AG04450 (cell line): ENCODE results near the gene PANK3. TPM values are rescaled to one million over a fixed set of nuclear protein-coding genes. Genes with fewer than 3 reads are reported as not detected.
"Not testable (repeated sequence)": the region's sequence is repeated elsewhere in the genome, so short reads cannot be mapped to it uniquely, and the experiment has no call there.

Experiments
- CTCF ChIA-PET: fragments of 300-600, 350-600 bp; formaldehyde crosslinking; extraction: SDS; loops from one replicate; lab custom pipeline; 2022; ENCODE audit warnings: antibody characterized with exemption, inconsistent platforms; lab: Charles Lee
- POLR2A ChIA-PET: fragments of 350-600 bp; formaldehyde crosslinking; extraction: SDS; loops from one replicate; lab custom pipeline; 2021; ENCODE audit warnings: antibody characterized with exemption, inconsistent platforms; lab: Yijun Ruan, JAX
- DNase-seq: peaks from one replicate; pipeline ENCODE4 v3.0.0-alpha.2; 2011; ENCODE audit warnings: low read depth, low spot score
- H3K27ac ChIP-seq: one replicate; pipeline ENCODE4 v1.5.1; 2012; ENCODE audit warnings: low read depth, low read length, control low read depth
- H3K27me3 ChIP-seq: one replicate; pipeline ENCODE4 v1.6.0; 2012; ENCODE audit warnings: low read length; ENCODE audit not compliant: control insufficient read depth, insufficient read depth
- H3K4me3 ChIP-seq: 2 replicates; pipeline ENCODE4 v1.5.1; 2011; ENCODE audit warnings: mild to moderate bottlenecking, low read depth, low read length, control low read depth
- H3K9me3 ChIP-seq: 2 replicates; pipeline ENCODE4 v1.5.1; 2012; ENCODE audit warnings: low read length; ENCODE audit not compliant: control insufficient read depth, insufficient read depth
- polyA plus RNA-seq: library from polyadenylated mRNA; depleted of rRNA; stranded (reverse); fragments of >200 nt; gene quantifications from 2 replicates; pipeline ENCODE4 v1.2.3, GENCODE V29; 2011
- TF ChIP-seq, protein P1 (sequence below): IDR thresholded peaks from 2 replicates; pipeline ENCODE4 v1.5.1; 2011; ENCODE audit warnings: low read depth, low read length, control low read depth, inconsistent platforms

Gene PANK3
- polyA plus RNA-seq, 1 experiment = 20.2 TPM

- CTCF ChIA-PET = interaction anchor here (0.5 kb wide), 1 partner anchor 91 kb away, joined by 3 read pairs; no protein-coding TSS in a partner anchor
Measured at GRCh38 chr5:168575391-168576372, 3.5 kb downstream of the PANK3 start.

DNA sequence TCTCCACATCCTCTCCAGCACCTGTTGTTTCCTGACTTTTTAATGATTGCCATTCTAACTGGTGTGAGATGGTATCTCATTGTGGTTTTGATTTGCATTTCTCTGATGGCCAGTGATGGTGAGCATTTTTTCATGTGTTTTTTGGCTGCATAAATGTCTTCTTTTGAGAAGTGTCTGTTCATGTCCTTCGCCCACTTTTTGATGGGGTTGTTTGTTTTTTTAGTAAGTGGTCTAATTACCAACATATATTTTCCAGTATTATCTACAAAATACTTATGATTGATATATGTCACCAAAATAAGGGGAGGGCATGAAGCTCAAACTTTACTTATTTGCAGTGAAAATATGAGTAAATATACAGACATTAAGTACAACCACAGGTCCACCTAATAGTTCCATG, 5.0 kb downstream of the PANK3 start:
- H3K9me3 ChIP-seq, H3K27me3 ChIP-seq, DNase-seq, CTCF ChIA-PET, H3K27ac ChIP-seq, H3K4me3 ChIP-seq, POLR2A ChIA-PET: not testable (repeated sequence)

More at GRCh38 chr5:168575391-168576372, 3.5 kb downstream of the PANK3 start:
- H3K27me3 ChIP-seq = no peaks in the 10 kb centered on the region
- no peak for DNase-seq
- POLR2A ChIA-PET = no interaction called here
- H3K27ac ChIP-seq = no peak overlapping the region
- H3K4me3 ChIP-seq = no peak overlapping the region
- TF ChIP-seq, protein P1, sequence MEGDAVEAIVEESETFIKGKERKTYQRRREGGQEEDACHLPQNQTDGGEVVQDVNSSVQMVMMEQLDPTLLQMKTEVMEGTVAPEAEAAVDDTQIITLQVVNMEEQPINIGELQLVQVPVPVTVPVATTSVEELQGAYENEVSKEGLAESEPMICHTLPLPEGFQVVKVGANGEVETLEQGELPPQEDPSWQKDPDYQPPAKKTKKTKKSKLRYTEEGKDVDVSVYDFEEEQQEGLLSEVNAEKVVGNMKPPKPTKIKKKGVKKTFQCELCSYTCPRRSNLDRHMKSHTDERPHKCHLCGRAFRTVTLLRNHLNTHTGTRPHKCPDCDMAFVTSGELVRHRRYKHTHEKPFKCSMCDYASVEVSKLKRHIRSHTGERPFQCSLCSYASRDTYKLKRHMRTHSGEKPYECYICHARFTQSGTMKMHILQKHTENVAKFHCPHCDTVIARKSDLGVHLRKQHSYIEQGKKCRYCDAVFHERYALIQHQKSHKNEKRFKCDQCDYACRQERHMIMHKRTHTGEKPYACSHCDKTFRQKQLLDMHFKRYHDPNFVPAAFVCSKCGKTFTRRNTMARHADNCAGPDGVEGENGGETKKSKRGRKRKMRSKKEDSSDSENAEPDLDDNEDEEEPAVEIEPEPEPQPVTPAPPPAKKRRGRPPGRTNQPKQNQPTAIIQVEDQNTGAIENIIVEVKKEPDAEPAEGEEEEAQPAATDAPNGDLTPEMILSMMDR = no peak
- no peaks in the 10 kb centered on the region; the same call in 1 of the 2 replicates for H3K9me3 ChIP-seq

DNA sequence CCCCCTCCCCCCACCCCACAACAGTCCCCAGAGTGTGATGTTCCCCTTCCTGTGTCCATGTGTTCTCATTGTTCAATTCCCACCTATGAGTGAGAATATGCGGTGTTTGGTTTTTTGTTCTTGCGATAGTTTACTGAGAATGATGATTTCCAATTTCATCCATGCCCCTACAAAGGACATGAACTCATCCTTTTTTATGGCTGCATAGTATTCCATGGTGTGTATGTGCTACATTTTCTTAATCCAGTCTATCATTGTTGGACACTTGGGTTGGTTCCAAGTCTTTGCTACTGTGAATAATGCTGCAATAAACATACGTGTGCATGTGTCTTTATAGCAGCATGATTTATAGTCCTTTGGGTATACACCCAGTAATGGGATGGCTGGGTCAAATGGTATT, 5.5 kb downstream of the PANK3 start:
- POLR2A ChIA-PET, H3K4me3 ChIP-seq, CTCF ChIA-PET, H3K27me3 ChIP-seq, DNase-seq, H3K27ac ChIP-seq, H3K9me3 ChIP-seq: not testable (repeated sequence)

GRCh38 chr5:168570490-168571328, 8.5 kb downstream of the PANK3 start:
- no peak overlapping the region for H3K4me3 ChIP-seq
- DNase-seq = no peak
- POLR2A ChIA-PET = no interaction called here
- CTCF ChIA-PET = interaction anchor here (0.6 kb wide), 1 partner anchor 57 kb away, joined by 4 read pairs; no protein-coding TSS in a partner anchor
- TF ChIP-seq, protein P1 = no peak
- H3K27ac ChIP-seq = no peak overlapping the region
- H3K9me3 ChIP-seq = no peaks in the 10 kb centered on the region
- H3K27me3 ChIP-seq = no peaks in the 10 kb centered on the region

DNA sequence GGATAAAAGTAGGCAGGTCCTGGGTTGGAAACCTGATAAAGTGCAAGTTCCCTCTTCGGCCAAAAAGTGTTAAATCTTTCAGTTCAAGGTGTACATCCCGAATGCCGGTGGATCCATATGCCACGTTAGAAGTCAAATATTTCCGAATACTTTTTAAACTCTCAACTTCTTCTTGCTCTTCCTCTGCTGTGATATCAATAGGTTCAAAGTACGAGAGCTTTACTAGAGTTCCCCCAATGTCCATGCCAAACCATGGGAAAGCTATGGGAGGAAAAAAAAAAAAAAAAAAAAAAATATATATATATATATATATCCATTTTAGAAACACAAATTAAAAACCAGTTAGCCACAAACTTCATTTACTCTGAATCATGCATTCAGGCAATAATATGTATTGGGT, 10.4 kb downstream of the PANK3 start:
- POLR2A ChIA-PET = no interaction called here
- CTCF ChIA-PET = no interaction called here

More for the DNA sequence above, 10.4 kb downstream of the PANK3 start:
- DNase-seq = no peak
- no peak overlapping the region for H3K27ac ChIP-seq
- H3K4me3 ChIP-seq = no peak overlapping the region
- no peaks in the 10 kb centered on the region for H3K27me3 ChIP-seq
- TF ChIP-seq, protein P1 = no peak
- H3K9me3 ChIP-seq = no peaks in the 10 kb centered on the region
